Activated CD8-positive, alpha-beta memory T cell treated with anti-CD3 and anti-CD28 coated beads for 36 hours (primary cell): ENCODE results near the gene RDH13. TPM values are rescaled to one million over a fixed set of nuclear protein-coding genes. Genes with fewer than 3 reads are reported as not detected.

ENCODE experiments used
- CTCF ChIA-PET: fragments of 350-600 bp; sonication (Branson Sonifier 250); formaldehyde crosslinking; loops from one replicate; lab custom pipeline; 2021; ENCODE audit warnings: antibody characterized with exemption; lab: Charles Lee
- POLR2A ChIA-PET: fragments of 350-600 bp; sonication (Branson Sonifier 250); formaldehyde crosslinking; loops from one replicate; lab custom pipeline; 2021; ENCODE audit warnings: antibody characterized with exemption; lab: Charles Lee
- total RNA-seq, 2 experiments: library from RNA; stranded (reverse); gene quantifications; one replicate each; pipeline ENCODE4 v1.2.3, GENCODE V29; 2021

RDH13 gene
- total RNA-seq, 2 experiments from 2014 or later = 23.3 TPM

GRCh38 chr19:55094456-55095259, 31.7 kb upstream of the RDH13 start:
- ChIA-PET CTCF (no interaction called here), POLR2A (no interaction called here)

- POLR2A ChIA-PET = no interaction called here
- CTCF ChIA-PET = no interaction called here
Measured at GRCh38 chr19:55092423-55093318, 29.7 kb upstream of the RDH13 start.

- POLR2A ChIA-PET = no interaction called here
Measured at GRCh38 chr19:55091955-55092354, 29.0 kb upstream of the RDH13 start.

GRCh38 chr19:55091126-55091910, 28.4 kb upstream of the RDH13 start:
- CTCF ChIA-PET = no interaction called here
- POLR2A ChIA-PET = interaction anchor here (0.5 kb wide), 2 partner anchors 14 to 19 kb away, joined by 8 to 9 read pairs; no protein-coding TSS in a partner anchor

More at GRCh38 chr19:55091955-55092354, 29.0 kb upstream of the RDH13 start:
- CTCF ChIA-PET = no interaction called here

GRCh38 chr19:55090564-55090963, 27.6 kb upstream of the RDH13 start:
- ChIA-PET CTCF (no interaction called here), POLR2A (interaction anchor here (0.5 kb wide), 1 partner anchor 13 kb away, joined by 9 read pairs; no protein-coding TSS in a partner anchor)

GRCh38 chr19:55089342-55089944, 26.5 kb upstream of the RDH13 start:
- ChIA-PET POLR2A (interaction anchor here (0.5 kb wide), 1 partner anchor 51 kb away, joined by 3 read pairs; no protein-coding TSS in a partner anchor), CTCF (interaction anchor here (0.8 to 1.5 kb wide), 2 partner anchors 10 to 150 kb away, joined by 3 read pairs; no protein-coding TSS in a partner anchor)

- ChIA-PET CTCF (interaction anchor here (0.5 to 1.5 kb wide), 6 partner anchors 9 to 151 kb away, joined by 3 to 4 read pairs (median 3); partner anchors contain the start of gene PPP1R12C), POLR2A (interaction anchor here (0.5 kb wide), 1 partner anchor 51 kb away, joined by 3 read pairs; no protein-coding TSS in a partner anchor)
Measured at GRCh38 chr19:55088543-55089341, 25.8 kb upstream of the RDH13 start.

- POLR2A ChIA-PET = no interaction called here
Measured at GRCh38 chr19:55088021-55088451, 25.1 kb upstream of the RDH13 start.

GRCh38 chr19:55087542-55087901, 24.6 kb upstream of the RDH13 start:
- POLR2A ChIA-PET = no interaction called here
- CTCF ChIA-PET = no interaction called here

More at GRCh38 chr19:55088021-55088451, 25.1 kb upstream of the RDH13 start:
- CTCF ChIA-PET = interaction anchor here (0.7 to 1.5 kb wide), 4 partner anchors 9 to 66 kb away, joined by 3 read pairs; partner anchors contain the start of gene PPP1R12C

- ChIA-PET CTCF (interaction anchor here (0.6 kb wide), 2 partner anchors 91 to 531 kb away, joined by 5 to 9 read pairs; no protein-coding TSS in a partner anchor), POLR2A (no interaction called here)
Measured at GRCh38 chr19:55086730-55087541, 24.0 kb upstream of the RDH13 start.

- ChIA-PET POLR2A (no interaction called here), CTCF (interaction anchor here (0.6 kb wide), 2 partner anchors 92 to 532 kb away, joined by 5 to 9 read pairs; no protein-coding TSS in a partner anchor)
Measured at GRCh38 chr19:55085923-55086715, 23.2 kb upstream of the RDH13 start.

- CTCF ChIA-PET = no interaction called here
- POLR2A ChIA-PET = no interaction called here
Measured at GRCh38 chr19:55084416-55084815, 21.5 kb upstream of the RDH13 start.

GRCh38 chr19:55083004-55083850, 20.3 kb upstream of the RDH13 start:
- CTCF ChIA-PET = no interaction called here

GRCh38 chr19:55082020-55082851, 19.3 kb upstream of the RDH13 start:
- CTCF ChIA-PET = no interaction called here

More at GRCh38 chr19:55083004-55083850, 20.3 kb upstream of the RDH13 start:
- POLR2A ChIA-PET = interaction anchor here (0.9 kb wide), 1 partner anchor 34 kb away, joined by 3 read pairs; no protein-coding TSS in a partner anchor

More at GRCh38 chr19:55082020-55082851, 19.3 kb upstream of the RDH13 start:
- POLR2A ChIA-PET = interaction anchor here (0.9 kb wide), 1 partner anchor 35 kb away, joined by 3 read pairs; no protein-coding TSS in a partner anchor
